HUDEP-2 (cell line): Measurements from ENCODE around the gene PATL1.
A peak's percentile ranks its signal among the peaks of the same experiment; 100 is the strongest.

ENCODE experiments used
- DNase-seq, 76 experiments: peaks; one replicate each; lab custom pipeline; 2025; ENCODE audit not compliant: unreplicated experiment in 76 of 76; lab: John Stamatoyannopoulos, UW

Gene PATL1

DNA sequence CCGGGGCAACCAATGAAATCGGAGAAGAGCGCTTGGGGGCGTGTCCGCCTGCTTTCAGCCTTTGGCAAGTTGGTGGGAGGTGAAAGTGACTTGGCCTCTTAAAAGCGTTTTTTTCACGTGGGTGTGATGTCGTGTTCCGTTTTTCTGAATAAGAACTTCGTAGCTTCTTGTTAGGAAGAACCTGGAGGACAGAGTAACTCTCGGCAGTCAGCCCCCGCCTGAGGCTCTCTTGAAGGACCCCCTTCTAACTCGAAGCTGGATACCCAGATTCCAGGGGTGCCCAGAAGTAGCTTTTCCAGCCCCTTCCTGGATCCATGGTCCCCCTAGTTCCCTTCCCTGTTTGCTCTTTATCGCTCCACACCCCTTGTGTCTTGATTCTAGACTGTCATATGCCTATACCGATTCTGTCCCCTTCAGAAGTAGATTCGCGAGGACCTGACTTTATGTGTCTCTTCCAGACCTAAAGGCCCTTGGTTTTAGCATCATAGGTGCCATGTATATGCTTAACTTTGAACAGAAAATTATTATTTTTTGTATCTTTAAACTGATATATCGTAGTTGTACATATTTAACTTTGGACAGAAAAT, 52.3 kb downstream of the PATL1 start:
- peak in 6 of 76 experiments; percentile 21 to 88 (median 41) for DNase-seq

GRCh38 chr11:59615637-59616395, 53.0 kb downstream of the PATL1 start, which contains the start of gene OSBP:
OSBP (minus strand) TSS chr11:59615774; CDS start chr11:59615664, 110 bp downstream.
- DNase-seq, result peak; percentile 13 to 100 (median 99)

DNA sequence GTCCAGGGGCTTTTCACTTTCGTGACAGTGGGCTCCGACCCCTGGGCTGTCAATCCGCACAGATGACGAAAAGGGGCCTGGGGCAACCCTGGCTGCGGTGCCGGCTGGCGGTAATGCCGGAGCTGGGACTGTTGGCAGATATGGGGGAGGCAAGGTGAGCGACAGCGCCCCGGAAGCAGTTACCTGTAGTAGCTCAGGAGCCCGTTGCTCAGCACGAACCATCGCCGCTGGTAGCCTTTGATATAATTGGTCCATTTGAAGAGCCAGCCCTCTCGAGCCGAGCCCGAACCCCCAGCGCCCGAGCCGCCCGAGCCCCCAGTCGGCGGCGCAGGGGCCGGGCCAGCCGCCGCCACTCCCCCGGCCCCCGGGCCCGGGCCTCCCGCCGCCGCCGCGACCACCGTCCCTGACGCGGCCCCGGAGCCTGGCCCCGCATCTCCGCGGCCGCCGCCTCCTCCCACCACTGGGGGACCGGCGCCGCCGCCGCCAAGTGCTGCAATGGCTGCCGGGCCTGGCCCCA, 53.7 kb downstream of the PATL1 start:
- peak in 20 of 76 experiments; percentile 2 to 31 (median 16) for DNase-seq

GRCh38 chr11:59614277-59615119, 54.3 kb downstream of the PATL1 start:
- peak in 48 of 76 experiments; percentile 5 to 56 (median 18) for DNase-seq

GRCh38 chr11:59611570-59612565, 57.0 kb downstream of the PATL1 start:
- no peak for DNase-seq

DNA sequence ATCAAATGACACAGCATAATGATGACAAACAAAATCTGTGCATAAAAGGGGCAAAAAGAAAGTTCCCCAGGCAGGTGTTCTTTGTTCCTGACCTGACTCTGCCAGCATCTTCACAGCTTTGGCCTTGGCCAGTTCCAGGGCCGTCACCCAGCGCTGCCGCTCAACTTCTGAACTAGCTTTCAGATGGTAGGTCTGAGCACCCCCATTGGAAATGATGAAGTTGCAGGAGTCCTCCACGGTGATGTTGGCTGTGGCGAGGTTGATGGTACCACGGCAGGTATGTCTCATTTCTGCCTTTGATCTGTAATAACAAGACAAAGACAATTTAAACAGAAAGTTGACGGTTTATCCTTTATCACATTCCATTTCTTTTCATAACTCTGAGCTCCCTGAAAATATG, 58.5 kb downstream of the PATL1 start:
- no peak for DNase-seq

DNA sequence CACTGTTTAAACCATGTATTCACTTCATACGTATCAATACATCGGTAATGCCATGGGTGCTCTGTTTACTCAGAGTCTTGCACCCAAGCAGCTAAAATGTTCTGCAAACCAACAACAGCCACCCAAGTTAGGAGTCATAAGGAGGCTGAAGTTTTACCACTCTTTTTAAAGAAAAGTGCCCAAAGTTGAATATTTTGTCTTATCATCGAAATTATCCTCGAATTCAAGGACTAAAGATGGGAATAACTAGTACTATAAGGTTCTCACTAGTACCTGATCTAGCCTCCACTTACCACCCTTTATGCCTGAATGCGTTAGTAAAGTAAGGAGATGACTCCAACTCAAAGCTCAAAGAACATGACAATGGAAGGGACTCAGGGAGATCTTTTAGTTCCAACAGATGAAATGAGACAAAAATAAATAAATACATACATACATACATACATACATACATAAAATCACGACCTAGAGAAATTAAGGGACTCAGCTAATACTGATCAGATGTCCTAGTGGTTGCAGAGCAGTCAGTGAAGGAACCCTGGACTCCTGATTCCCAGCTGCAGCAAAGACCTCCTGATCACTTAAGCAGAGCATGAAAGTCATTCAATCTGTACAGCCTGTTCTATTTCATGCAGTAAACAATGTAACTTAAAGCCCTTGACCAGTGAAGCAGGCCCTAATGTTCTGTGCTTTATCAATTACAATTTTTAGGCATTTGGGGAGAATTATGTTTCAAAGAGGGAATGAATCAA, 61.0 kb downstream of the PATL1 start:
- DNase-seq, result no peak

DNA sequence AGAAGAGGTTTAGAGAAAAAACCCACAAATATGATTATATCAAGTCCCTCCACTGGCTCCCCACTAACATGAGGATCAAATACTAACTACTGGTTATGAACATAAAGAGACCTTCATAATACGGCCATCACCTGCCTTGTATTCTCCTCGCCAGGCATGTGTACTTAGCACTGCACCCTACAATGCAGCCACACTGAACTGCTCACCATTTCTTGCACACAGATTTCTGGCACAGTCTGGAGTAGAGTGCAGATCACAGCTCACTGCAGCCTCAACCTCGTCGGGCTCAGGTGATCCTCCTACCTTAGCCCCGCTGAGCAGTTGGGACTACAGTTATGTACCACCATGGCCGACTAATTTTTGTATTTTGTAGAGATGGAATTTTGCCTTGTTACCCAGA, 66.4 kb downstream of the PATL1 start:
- no peak for DNase-seq

GRCh38 chr11:59601788-59602187, 67.0 kb downstream of the PATL1 start:
- DNase-seq, result no peak

DNA sequence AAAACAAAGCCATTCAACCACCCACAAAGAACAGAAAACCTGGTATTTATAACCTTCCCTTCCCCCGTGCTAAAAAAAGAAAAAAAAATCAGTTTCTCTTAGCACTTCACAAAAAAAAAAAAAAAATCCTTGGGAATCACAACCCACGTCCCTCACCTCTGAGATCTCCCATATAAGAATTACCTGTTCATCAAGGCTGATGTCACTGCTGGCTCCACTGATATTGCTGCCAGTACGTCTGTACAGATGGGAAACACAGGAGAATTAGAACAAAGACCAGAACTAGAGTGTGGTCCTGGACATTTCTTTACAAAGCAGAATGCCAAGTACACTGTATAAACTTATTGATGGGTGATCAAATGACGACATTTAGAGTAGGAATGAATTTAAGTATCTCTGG, 68.2 kb downstream of the PATL1 start:
- DNase-seq, result no peak

DNA sequence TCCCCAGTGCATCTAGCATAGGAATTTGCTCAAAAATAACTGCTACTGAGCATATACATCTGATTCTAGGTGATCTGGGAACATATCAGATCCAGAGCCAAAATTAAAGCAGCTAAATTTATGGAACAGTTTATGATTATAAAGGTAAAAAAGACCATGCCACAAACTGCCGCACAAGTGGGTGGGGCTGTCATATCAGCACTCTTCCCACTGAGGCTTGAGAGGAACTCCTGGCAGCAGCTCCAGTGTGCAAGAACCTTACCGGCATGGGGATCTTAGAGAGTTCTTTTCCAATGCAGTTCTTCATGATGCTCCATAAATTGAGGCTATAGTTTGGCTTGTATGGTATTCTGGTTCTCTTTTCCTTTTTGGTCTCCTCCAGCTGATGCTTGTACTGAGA, 68.6 kb downstream of the PATL1 start:
- DNase-seq, result no peak

DNA sequence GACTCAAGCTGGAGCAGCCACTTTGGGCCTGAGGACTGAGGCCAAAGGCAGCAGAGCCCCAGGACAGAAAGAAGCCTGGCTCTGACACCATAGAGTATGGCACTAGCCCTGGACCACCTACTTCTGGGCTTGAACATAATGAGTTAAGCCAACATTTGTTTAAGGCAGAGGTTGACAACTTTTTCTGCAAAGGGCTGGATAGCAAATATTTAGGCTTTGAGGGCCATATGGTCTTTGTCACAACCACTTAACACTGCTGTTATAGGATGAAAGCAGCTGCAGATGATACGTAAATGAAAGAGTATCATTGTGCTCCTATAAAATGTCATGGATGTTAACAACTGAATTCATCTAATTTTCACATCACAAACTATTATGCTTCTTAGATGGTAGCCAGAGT, 69.9 kb downstream of the PATL1 start:
- no peak for DNase-seq
